ENCODE data around the gene OR6S1. TPM values are rescaled to one million over a fixed set of nuclear protein-coding genes. Genes with fewer than 3 reads are reported as not detected.

The OR6S1 gene
- total and polyA plus RNA-seq, 7 experiments from 2014 or later = not detected

- peaks cover 0 to 15% of the 10 kb centered on the region in 2 donors for H3K4me1 ChIP-seq (ENCODE audit: control insufficient read depth in 2 of 2, insufficient read depth in 2 of 2, low read length in 2 of 2)
- Mint-ChIP-seq H3K27me3 (peaks cover 23 to 89% (median 43%) of the 10 kb centered on the region in 5 donors), H3K9me3 (peaks cover 0 to 33% (median 0%) of the 10 kb centered on the region in 11 donors), H3K27ac (peak overlapping the region; percentile 63 to 93 (median 80)), H3K4me3 (peak overlapping the region; percentile 74 to 93 (median 88)), H3K36me3 (peaks cover 0 to 3% (median 0%) of the 10 kb centered on the region in 5 donors), H3K4me1 (peaks cover 24 to 75% (median 57%) of the 10 kb centered on the region in 7 donors)
- intact Hi-C loops (cut with micrococcal nuclease) = loop anchor here (1.0 to 10.0 kb wide), 3 partner anchors 8 to 154 kb away; partner anchors contain the start of gene RNASE6 (in 1 of the 2)
- POLR2A ChIA-PET = interaction anchor here (0.9 to 3.7 kb wide), 8 partner anchors 9 to 302 kb away, joined by 3 to 39 read pairs (median 4); partner anchors contain the start of genes PIP4P1 and RNASE4
- H3K36me3 ChIP-seq (ENCODE audit: control insufficient read depth in 2 of 3, insufficient read depth in 3 of 3, low read length in 3 of 3) = no peaks in the 10 kb centered on the region
- ATAC-seq (peak; percentile 46), DNase-seq (peak in 8 of 9 donors; percentile 51 to 71 (median 63))
- CTCF ChIA-PET = interaction anchor here (0.6 to 1.9 kb wide), 9 partner anchors 13 to 290 kb away, joined by 3 to 7 read pairs (median 4); partner anchors contain the start of gene RNASE4
- H3K27me3 ChIP-seq (ENCODE audit: control insufficient read depth in 2 of 2, insufficient read depth in 2 of 2, low read length in 2 of 2) = no peaks in the 10 kb centered on the region
- H3K4me3 ChIP-seq (ENCODE audit: low read length) = peak overlapping the region; percentile 51
- no peaks in the 10 kb centered on the region for H3K9me3 ChIP-seq (ENCODE audit: control insufficient read depth in 2 of 3, low read length in 3 of 3)
- no peak overlapping the region for H3K27ac ChIP-seq (ENCODE audit: low read depth, low read length)
These were observed 10.2 kb downstream of the OR6S1 start for GRCh38 chr14:20631023-20631879.

DNA sequence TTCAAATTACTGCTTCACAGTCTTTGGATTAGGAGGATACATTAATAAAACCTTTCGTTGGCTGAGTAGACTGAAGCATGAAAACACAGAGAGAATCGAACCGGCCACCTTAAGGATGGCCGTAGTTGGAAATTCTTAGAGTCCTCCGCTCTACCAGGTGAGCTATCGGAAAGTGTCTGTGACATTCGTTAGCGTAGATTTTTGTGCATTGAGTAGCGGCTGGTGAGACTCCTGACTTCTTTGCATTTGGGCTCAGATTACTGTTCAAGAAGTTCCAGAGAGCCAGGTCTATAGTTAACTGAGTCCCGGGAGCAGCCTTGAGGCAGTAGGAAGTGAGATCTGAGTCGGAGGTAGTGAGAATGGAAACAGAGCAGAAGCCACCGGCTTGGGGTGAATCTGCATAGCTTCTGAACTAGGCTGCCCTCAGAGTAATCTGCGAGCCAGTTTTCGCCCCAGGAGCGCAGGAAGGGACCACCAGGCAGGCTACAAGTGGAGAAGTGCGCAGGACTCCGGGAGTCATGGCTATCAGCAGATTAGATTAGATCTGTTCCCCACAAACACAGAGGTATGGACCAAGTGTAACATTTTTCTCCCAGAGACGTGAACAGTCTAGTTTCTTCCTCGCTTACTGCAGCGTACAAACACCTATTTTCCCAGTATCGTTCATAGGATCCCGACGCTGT is 11.0 kb downstream of the OR6S1 start:
- H3K4me3 Mint-ChIP-seq = peak overlapping the region; percentile 74 to 90 (median 86)
- ChIA-PET POLR2A (interaction anchor here (0.6 to 3.7 kb wide), 6 partner anchors 8 to 301 kb away, joined by 3 to 39 read pairs (median 4); no protein-coding TSS in a partner anchor), CTCF (interaction anchor here (0.6 to 1.9 kb wide), 6 partner anchors 12 to 289 kb away, joined by 3 to 7 read pairs (median 4); no protein-coding TSS in a partner anchor)
- peak; percentile 33 for ATAC-seq
- H3K9me3 ChIP-seq (ENCODE audit: control insufficient read depth in 2 of 3, low read length in 3 of 3) = no peaks in the 10 kb centered on the region
- no peaks in the 10 kb centered on the region for H3K36me3 ChIP-seq (ENCODE audit: control insufficient read depth in 2 of 3, insufficient read depth in 3 of 3, low read length in 3 of 3)
- no peaks in the 10 kb centered on the region for H3K27me3 ChIP-seq (ENCODE audit: control insufficient read depth in 2 of 2, insufficient read depth in 2 of 2, low read length in 2 of 2)
- H3K36me3 Mint-ChIP-seq = peaks cover 0 to 6% (median 0%) of the 10 kb centered on the region in 5 donors
- peak overlapping the region; percentile 51 for H3K4me3 ChIP-seq (ENCODE audit: low read length)
- peaks cover 0 to 36% (median 1%) of the 10 kb centered on the region in 11 donors for H3K9me3 Mint-ChIP-seq
- DNase-seq = peak in 5 of 9 donors; percentile 38 to 59 (median 45)
- H3K27ac Mint-ChIP-seq = peak overlapping the region; percentile 63 to 93 (median 80)
- peaks cover 0 to 15% of the 10 kb centered on the region in 2 donors for H3K4me1 ChIP-seq (ENCODE audit: control insufficient read depth in 2 of 2, insufficient read depth in 2 of 2, low read length in 2 of 2)
- intact Hi-C loops (cut with micrococcal nuclease) = loop anchor here (1.0 to 10.0 kb wide), 5 partner anchors 7 to 154 kb away; partner anchors contain the start of gene RNASE6 (in 1 of the 2)
- H3K27ac ChIP-seq (ENCODE audit: low read depth, low read length) = no peak overlapping the region
- peaks cover 28 to 82% (median 63%) of the 10 kb centered on the region in 7 donors for H3K4me1 Mint-ChIP-seq
- H3K27me3 Mint-ChIP-seq = peaks cover 21 to 89% (median 38%) of the 10 kb centered on the region in 5 donors

DNA sequence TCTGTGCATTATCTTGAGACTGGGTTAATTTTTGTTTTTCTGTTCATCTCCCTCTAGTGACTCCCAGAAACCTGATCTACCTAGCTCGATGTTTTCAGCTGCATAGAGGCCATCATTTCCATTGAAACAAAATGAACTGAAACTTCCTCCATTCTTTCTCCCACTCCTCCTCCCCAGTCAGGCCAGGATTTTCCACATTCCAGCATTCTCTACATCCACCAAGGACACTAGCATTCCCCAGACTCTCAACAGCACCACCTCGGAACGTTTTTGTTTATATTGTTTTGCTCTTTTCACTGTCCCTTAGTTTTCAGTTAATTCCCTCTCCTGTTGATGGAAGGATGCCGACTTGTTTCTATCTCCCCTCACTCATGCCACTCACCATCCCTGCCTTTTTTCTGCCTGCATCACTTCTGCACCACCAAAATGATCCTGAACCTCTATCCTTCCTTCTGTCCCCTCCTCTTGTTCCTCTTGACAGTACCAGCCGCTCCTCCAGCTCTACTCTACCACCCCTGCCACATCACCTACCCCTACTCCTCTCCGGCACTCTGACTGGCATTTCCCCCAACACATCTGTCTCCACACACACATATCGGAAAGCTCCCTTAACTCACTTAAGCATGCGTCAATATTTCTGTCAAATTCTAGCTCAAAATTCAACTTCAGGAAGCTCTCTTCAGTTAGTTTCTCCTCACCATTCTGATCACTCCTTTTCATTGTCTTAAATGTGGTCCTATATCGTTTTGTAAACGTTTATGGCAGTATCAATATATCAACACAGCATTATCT is 13.2 kb downstream of the OR6S1 start:
- Histone ChIP-seq H3K4me3 (ENCODE audit: low read length) (no peak overlapping the region), H3K27ac (ENCODE audit: low read depth, low read length) (no peak overlapping the region), H3K27me3 (ENCODE audit: control insufficient read depth in 2 of 2, insufficient read depth in 2 of 2, low read length in 2 of 2) (no peaks in the 10 kb centered on the region), H3K36me3 (ENCODE audit: control insufficient read depth in 2 of 3, insufficient read depth in 3 of 3, low read length in 3 of 3) (no peaks in the 10 kb centered on the region), H3K9me3 (ENCODE audit: control insufficient read depth in 2 of 3, low read length in 3 of 3) (no peaks in the 10 kb centered on the region), H3K4me1 (ENCODE audit: control insufficient read depth in 2 of 2, insufficient read depth in 2 of 2, low read length in 2 of 2) (peaks cover 0 to 29% of the 10 kb centered on the region in 2 donors)
- H3K4me1 Mint-ChIP-seq = peaks cover 38 to 91% (median 84%) of the 10 kb centered on the region in 7 donors
- peaks cover 0 to 34% (median 2%) of the 10 kb centered on the region in 11 donors for H3K9me3 Mint-ChIP-seq
- ChIA-PET POLR2A (interaction anchor here (0.9 kb wide), 1 partner anchor 15 kb away, joined by 3 read pairs; no protein-coding TSS in a partner anchor), CTCF (interaction anchor here (1.3 kb wide), 1 partner anchor 15 kb away, joined by 3 read pairs; no protein-coding TSS in a partner anchor)
- peak overlapping the region in 3 of 9 donors; percentile 6 to 28 (median 28) for H3K27ac Mint-ChIP-seq
- DNase-seq (no peak), ATAC-seq (no peak)
- intact Hi-C loops (cut with micrococcal nuclease) = loop anchor here in 1 of 2 donors (10.0 kb wide), 1 partner anchor 347 kb away; no protein-coding TSS in a partner anchor
- peaks cover 0 to 12% (median 0%) of the 10 kb centered on the region in 5 donors for H3K36me3 Mint-ChIP-seq
- peak overlapping the region in 7 of 10 donors; percentile 8 to 92 (median 21) for H3K4me3 Mint-ChIP-seq
- peaks cover 26 to 83% (median 46%) of the 10 kb centered on the region in 5 donors for H3K27me3 Mint-ChIP-seq

- no peaks in the 10 kb centered on the region for H3K27me3 ChIP-seq (ENCODE audit: control insufficient read depth in 2 of 2, insufficient read depth in 2 of 2, low read length in 2 of 2)
- DNase-seq (no peak), ATAC-seq (no peak)
- H3K27me3 Mint-ChIP-seq = peaks cover 28 to 76% (median 40%) of the 10 kb centered on the region in 5 donors
- H3K27ac Mint-ChIP-seq = peak overlapping the region in 3 of 9 donors; percentile 10 to 53 (median 28)
- no peaks in the 10 kb centered on the region for H3K9me3 ChIP-seq (ENCODE audit: control insufficient read depth in 2 of 3, low read length in 3 of 3)
- CTCF ChIA-PET = interaction anchor here (1.3 kb wide), 1 partner anchor 14 kb away, joined by 3 read pairs; no protein-coding TSS in a partner anchor
- H3K4me1 Mint-ChIP-seq = peaks cover 40 to 91% (median 84%) of the 10 kb centered on the region in 7 donors
- no peaks in the 10 kb centered on the region for H3K36me3 ChIP-seq (ENCODE audit: control insufficient read depth in 2 of 3, insufficient read depth in 3 of 3, low read length in 3 of 3)
- intact Hi-C loops (cut with micrococcal nuclease) = loop anchor here in 1 of 2 donors (10.0 kb wide), 1 partner anchor 347 kb away; no protein-coding TSS in a partner anchor
- H3K4me3 Mint-ChIP-seq = peak overlapping the region in 6 of 10 donors; percentile 23 to 92 (median 61)
- H3K27ac ChIP-seq (ENCODE audit: low read depth, low read length) = no peak overlapping the region
- POLR2A ChIA-PET = interaction anchor here (0.9 kb wide), 1 partner anchor 14 kb away, joined by 3 read pairs; no protein-coding TSS in a partner anchor
- peaks cover 0 to 35% of the 10 kb centered on the region in 2 donors for H3K4me1 ChIP-seq (ENCODE audit: control insufficient read depth in 2 of 2, insufficient read depth in 2 of 2, low read length in 2 of 2)
- H3K9me3 Mint-ChIP-seq = peaks cover 0 to 27% (median 2%) of the 10 kb centered on the region in 11 donors
- peaks cover 0 to 12% (median 0%) of the 10 kb centered on the region in 5 donors for H3K36me3 Mint-ChIP-seq
- no peak overlapping the region for H3K4me3 ChIP-seq (ENCODE audit: low read length)
These were observed 14.0 kb downstream of the OR6S1 start for GRCh38 chr14:20627346-20628027.

DNA sequence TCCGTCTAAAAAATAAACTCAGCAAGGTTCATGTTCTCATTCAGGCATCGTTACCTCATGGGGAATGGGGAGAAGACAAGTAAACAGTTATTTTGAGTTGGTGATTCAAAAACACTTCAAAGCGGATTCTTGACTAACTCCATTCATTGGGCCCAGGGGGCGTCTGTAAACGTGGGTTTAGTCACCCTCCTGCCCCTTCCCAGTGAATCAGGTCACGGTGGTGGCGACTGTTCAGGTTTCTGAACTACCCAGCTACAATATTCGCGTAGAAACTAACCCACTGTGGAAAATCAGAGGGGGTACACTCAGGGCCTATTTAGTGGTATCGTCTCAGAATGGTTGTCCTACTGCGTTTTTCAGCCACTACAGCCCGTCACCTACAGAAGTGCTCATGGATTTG is 15.2 kb downstream of the OR6S1 start:
- Histone ChIP-seq H3K36me3 (ENCODE audit: control insufficient read depth in 2 of 3, insufficient read depth in 3 of 3, low read length in 3 of 3) (no peaks in the 10 kb centered on the region), H3K27ac (ENCODE audit: low read depth, low read length) (no peak overlapping the region), H3K27me3 (ENCODE audit: control insufficient read depth in 2 of 2, insufficient read depth in 2 of 2, low read length in 2 of 2) (no peaks in the 10 kb centered on the region), H3K9me3 (ENCODE audit: control insufficient read depth in 2 of 3, low read length in 3 of 3) (no peaks in the 10 kb centered on the region), H3K4me3 (ENCODE audit: low read length) (peak overlapping the region; percentile 46), H3K4me1 (ENCODE audit: control insufficient read depth in 2 of 2, insufficient read depth in 2 of 2, low read length in 2 of 2) (peaks cover 0 to 32% of the 10 kb centered on the region in 2 donors)
- Mint-ChIP-seq H3K4me1 (peaks cover 37 to 90% (median 84%) of the 10 kb centered on the region in 7 donors), H3K36me3 (peaks cover 0 to 13% (median 0%) of the 10 kb centered on the region in 5 donors), H3K9me3 (peaks cover 0 to 25% (median 2%) of the 10 kb centered on the region in 11 donors), H3K27me3 (peaks cover 34 to 70% (median 41%) of the 10 kb centered on the region in 5 donors), H3K4me3 (peak overlapping the region; percentile 20 to 92 (median 80)), H3K27ac (peak overlapping the region in 1 of 9 donors; percentile 82)
- intact Hi-C loops (cut with micrococcal nuclease) = loop anchor here in 1 of 2 donors (10.0 kb wide), 1 partner anchor 349 kb away; no protein-coding TSS in a partner anchor
- POLR2A ChIA-PET = interaction anchor here (0.6 to 1.2 kb wide), 2 partner anchors 56 to 58 kb away, joined by 3 to 6 read pairs; partner anchors contain the start of gene RNASE4
- peak in 1 of 9 donors; percentile 23 for DNase-seq
- no peak for ATAC-seq
- CTCF ChIA-PET = no interaction called here

Data from naive thymus-derived CD4-positive, alpha-beta T cell (primary cell).